Measurements from ENCODE around the gene ERCC6.

GRCh38 chr10:49564461-49565009 is 25.6 kb upstream of the ERCC6 start:
- TF ChIP-seq POLR2A (IDR thresholded peaks at IDR 0.05) (no peak), EP300 (IDR thresholded peaks at IDR 0.05; ENCODE audit: low read depth) (no peak)
- TF ChIP-seq, protein P1, sequence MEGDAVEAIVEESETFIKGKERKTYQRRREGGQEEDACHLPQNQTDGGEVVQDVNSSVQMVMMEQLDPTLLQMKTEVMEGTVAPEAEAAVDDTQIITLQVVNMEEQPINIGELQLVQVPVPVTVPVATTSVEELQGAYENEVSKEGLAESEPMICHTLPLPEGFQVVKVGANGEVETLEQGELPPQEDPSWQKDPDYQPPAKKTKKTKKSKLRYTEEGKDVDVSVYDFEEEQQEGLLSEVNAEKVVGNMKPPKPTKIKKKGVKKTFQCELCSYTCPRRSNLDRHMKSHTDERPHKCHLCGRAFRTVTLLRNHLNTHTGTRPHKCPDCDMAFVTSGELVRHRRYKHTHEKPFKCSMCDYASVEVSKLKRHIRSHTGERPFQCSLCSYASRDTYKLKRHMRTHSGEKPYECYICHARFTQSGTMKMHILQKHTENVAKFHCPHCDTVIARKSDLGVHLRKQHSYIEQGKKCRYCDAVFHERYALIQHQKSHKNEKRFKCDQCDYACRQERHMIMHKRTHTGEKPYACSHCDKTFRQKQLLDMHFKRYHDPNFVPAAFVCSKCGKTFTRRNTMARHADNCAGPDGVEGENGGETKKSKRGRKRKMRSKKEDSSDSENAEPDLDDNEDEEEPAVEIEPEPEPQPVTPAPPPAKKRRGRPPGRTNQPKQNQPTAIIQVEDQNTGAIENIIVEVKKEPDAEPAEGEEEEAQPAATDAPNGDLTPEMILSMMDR (IDR thresholded peaks at IDR 0.05), result no peak

Measured in transverse colon (tissue), 3 donors.